BLaER1 (cell line): Measurements from ENCODE around the gene NMS.
"Not testable (repeated sequence)": the region's sequence is repeated elsewhere in the genome, so short reads cannot be mapped to it uniquely, and the experiment has no call there.

Experiments
- H3K27ac ChIP-seq: shearing (Covaris generic); formaldehyde crosslinking; 2 replicates; pipeline ENCODE4 v1.8.1; 2022
- H3K27me3 ChIP-seq: shearing (Covaris generic); formaldehyde crosslinking; 2 replicates; pipeline ENCODE4 v1.8.1; 2022
- H3K36me3 ChIP-seq: shearing (Covaris generic); formaldehyde crosslinking; 2 replicates; pipeline ENCODE4 v1.8.1; 2022
- H3K4me1 ChIP-seq: shearing (Covaris generic); formaldehyde crosslinking; 2 replicates; pipeline ENCODE4 v1.8.1; 2022
- H3K4me2 ChIP-seq: shearing (Covaris generic); formaldehyde crosslinking; 2 replicates; pipeline ENCODE4 v1.8.1; 2022
- H3K4me3 ChIP-seq: shearing (Covaris generic); formaldehyde crosslinking; 2 replicates; pipeline ENCODE4 v1.8.1; 2022
- H3K9ac ChIP-seq: shearing (Covaris generic); formaldehyde crosslinking; 2 replicates; pipeline ENCODE4 v1.8.1; 2022
- H3K9me3 ChIP-seq: shearing (Covaris generic); formaldehyde crosslinking; 2 replicates; pipeline ENCODE4 v1.8.1; 2022
- H4K20me1 ChIP-seq: shearing (Covaris generic); formaldehyde crosslinking; 2 replicates; pipeline ENCODE4 v1.8.1; 2022
- Cebpa-rat ChIP-seq: shearing (Covaris generic); IDR thresholded peaks from 2 replicates; pipeline ENCODE4 v1.8.1; 2022

Gene NMS

GRCh38 chr2:100429726-100430125 lies 40.6 kb upstream of the NMS start:
- Histone ChIP-seq H3K9ac (no peak overlapping the region), H3K27me3 (no peaks in the 10 kb centered on the region), H3K4me2 (no peak overlapping the region), H3K27ac (no peak overlapping the region), H4K20me1 (no peaks in the 10 kb centered on the region), H3K9me3 (peaks cover 22% of the 10 kb centered on the region), H3K4me3 (no peak overlapping the region), H3K4me1 (no peaks in the 10 kb centered on the region), H3K36me3 (no peaks in the 10 kb centered on the region)
- TF ChIP-seq Cebpa-rat = no peak

GRCh38 chr2:100437751-100438150 lies 32.5 kb upstream of the NMS start:
- Histone ChIP-seq H3K4me1 (no peaks in the 10 kb centered on the region), H3K36me3 (no peaks in the 10 kb centered on the region), H3K4me3 (no peak overlapping the region), H4K20me1 (no peaks in the 10 kb centered on the region), H3K9me3 (no peaks in the 10 kb centered on the region), H3K4me2 (no peak overlapping the region), H3K9ac (no peak overlapping the region), H3K27me3 (no peaks in the 10 kb centered on the region), H3K27ac (no peak overlapping the region)
- no peak for TF ChIP-seq Cebpa-rat

- no peak overlapping the region for H3K4me3 ChIP-seq
- TF ChIP-seq Cebpa-rat = no peak
Observed at GRCh38 chr2:100446696-100447095, 23.6 kb upstream of the NMS start.

GRCh38 chr2:100451092-100451491 lies 19.2 kb upstream of the NMS start:
- H3K27ac ChIP-seq = no peak overlapping the region
- no peaks in the 10 kb centered on the region for H3K27me3 ChIP-seq
- no peaks in the 10 kb centered on the region for H3K36me3 ChIP-seq

More at GRCh38 chr2:100446696-100447095, 23.6 kb upstream of the NMS start:
- peaks cover 22% of the 10 kb centered on the region for H3K9me3 ChIP-seq
- no peaks in the 10 kb centered on the region for H3K36me3 ChIP-seq
- H3K4me1 ChIP-seq = no peaks in the 10 kb centered on the region
- no peak overlapping the region for H3K9ac ChIP-seq
- no peak overlapping the region for H3K4me2 ChIP-seq
- no peaks in the 10 kb centered on the region for H3K27me3 ChIP-seq
- H4K20me1 ChIP-seq = no peaks in the 10 kb centered on the region
- H3K27ac ChIP-seq = no peak overlapping the region

GRCh38 chr2:100451734-100452133 lies 18.5 kb upstream of the NMS start:
- H3K36me3 ChIP-seq = no peaks in the 10 kb centered on the region
- no peak overlapping the region for H3K27ac ChIP-seq
- no peaks in the 10 kb centered on the region for H3K27me3 ChIP-seq
- no peak overlapping the region for H3K4me3 ChIP-seq
- H3K4me2 ChIP-seq = no peak overlapping the region
- no peaks in the 10 kb centered on the region for H4K20me1 ChIP-seq
- no peaks in the 10 kb centered on the region for H3K4me1 ChIP-seq
- no peak for TF ChIP-seq Cebpa-rat
- peaks cover 43% of the 10 kb centered on the region for H3K9me3 ChIP-seq
- no peak overlapping the region for H3K9ac ChIP-seq

More at GRCh38 chr2:100451092-100451491, 19.2 kb upstream of the NMS start:
- Histone ChIP-seq H3K4me2 (no peak overlapping the region), H3K9me3 (peaks cover 44% of the 10 kb centered on the region), H4K20me1 (no peaks in the 10 kb centered on the region), H3K9ac (no peak overlapping the region), H3K4me3 (no peak overlapping the region), H3K4me1 (no peaks in the 10 kb centered on the region)
- no peak for TF ChIP-seq Cebpa-rat

- Histone ChIP-seq H3K9ac (no peak overlapping the region), H3K36me3 (no peaks in the 10 kb centered on the region), H3K4me3 (no peak overlapping the region), H3K27me3 (no peaks in the 10 kb centered on the region), H3K4me2 (no peak overlapping the region), H3K9me3 (peaks cover 64% of the 10 kb centered on the region), H3K27ac (no peak overlapping the region), H4K20me1 (no peaks in the 10 kb centered on the region), H3K4me1 (no peaks in the 10 kb centered on the region)
- TF ChIP-seq Cebpa-rat = no peak
Observed at GRCh38 chr2:100453853-100454252, 16.4 kb upstream of the NMS start.

GRCh38 chr2:100456357-100456756 lies 13.9 kb upstream of the NMS start:
- H3K27ac ChIP-seq, H3K4me3 ChIP-seq, H3K27me3 ChIP-seq, H3K9ac ChIP-seq, H3K4me1 ChIP-seq, H4K20me1 ChIP-seq, H3K36me3 ChIP-seq, H3K4me2 ChIP-seq: not testable (repeated sequence)
- H3K9me3 ChIP-seq = peaks cover 81% of the 10 kb centered on the region

- no peaks in the 10 kb centered on the region for H3K4me1 ChIP-seq
- H3K36me3 ChIP-seq = no peaks in the 10 kb centered on the region
- H3K4me3 ChIP-seq = no peak overlapping the region
- H3K4me2 ChIP-seq = no peak overlapping the region
- H4K20me1 ChIP-seq = no peaks in the 10 kb centered on the region
- no peak for TF ChIP-seq Cebpa-rat
- no peak overlapping the region for H3K9ac ChIP-seq
- H3K27me3 ChIP-seq = no peaks in the 10 kb centered on the region
- H3K9me3 ChIP-seq = peaks cover 80% of the 10 kb centered on the region
- H3K27ac ChIP-seq = no peak overlapping the region
Observed at GRCh38 chr2:100460904-100461530, 9.3 kb upstream of the NMS start.

- no peaks in the 10 kb centered on the region for H3K9me3 ChIP-seq
- TF ChIP-seq Cebpa-rat = no peak
- H3K9ac ChIP-seq = no peak overlapping the region
- no peaks in the 10 kb centered on the region for H4K20me1 ChIP-seq
- no peaks in the 10 kb centered on the region for H3K36me3 ChIP-seq
- peaks cover 6% of the 10 kb centered on the region for H3K4me1 ChIP-seq
- H3K27me3 ChIP-seq = no peaks in the 10 kb centered on the region
- no peak overlapping the region for H3K27ac ChIP-seq
- H3K4me3 ChIP-seq = no peak overlapping the region
- no peak overlapping the region for H3K4me2 ChIP-seq
Observed at GRCh38 chr2:100470898-100471514, 724 bp downstream of the NMS start.

- Histone ChIP-seq H3K4me3 (no peak overlapping the region), H3K4me1 (peaks cover 6% of the 10 kb centered on the region), H3K9me3 (no peaks in the 10 kb centered on the region), H3K27me3 (no peaks in the 10 kb centered on the region), H4K20me1 (no peaks in the 10 kb centered on the region), H3K27ac (no peak overlapping the region), H3K9ac (no peak overlapping the region), H3K4me2 (no peak overlapping the region), H3K36me3 (no peaks in the 10 kb centered on the region)
- TF ChIP-seq Cebpa-rat = no peak
Observed at GRCh38 chr2:100476606-100477005, 6.3 kb downstream of the NMS start.
